Mucosa of stomach (tissue), 1 donor: ENCODE data around the gene EEF1A2.
A peak's percentile ranks its signal among the peaks of the same experiment; 100 is the strongest.

ENCODE experiments used
- H3K27me3 ChIP-seq: one replicate; pipeline ENCODE4 v1.7.0; 2013; ENCODE audit warnings: mild to moderate bottlenecking, low read length; ENCODE audit not compliant: control insufficient read depth, insufficient read depth
- H3K36me3 ChIP-seq: one replicate; pipeline ENCODE4 v1.7.0; 2013; ENCODE audit warnings: low read length; ENCODE audit not compliant: control insufficient read depth, insufficient read depth
- H3K4me1 ChIP-seq: one replicate; pipeline ENCODE4 v1.7.0; 2013; ENCODE audit warnings: mild to moderate bottlenecking, low read length; ENCODE audit not compliant: control insufficient read depth, insufficient read depth
- H3K4me3 ChIP-seq: one replicate; pipeline ENCODE4 v1.7.0; 2013; ENCODE audit warnings: low read length
- H3K9ac ChIP-seq: one replicate; pipeline ENCODE4 v1.7.0; 2013; ENCODE audit warnings: mild to moderate bottlenecking, low read length, moderate library complexity
- H3K9me3 ChIP-seq: one replicate; pipeline ENCODE4 v1.7.0; 2013; ENCODE audit warnings: mild to moderate bottlenecking, low read length, moderate library complexity; ENCODE audit not compliant: control insufficient read depth
- donor health status: Pancreatic carcinoma.

The EEF1A2 gene

GRCh38 chr20:63500151-63500901, 1.4 kb upstream of the EEF1A2 start:
- peaks cover 52% of the 10 kb centered on the region for H3K27me3 ChIP-seq
- peaks cover 9% of the 10 kb centered on the region for H3K4me1 ChIP-seq
- H3K9ac ChIP-seq, result no peak overlapping the region
- H3K36me3 ChIP-seq, result no peaks in the 10 kb centered on the region
- H3K9me3 ChIP-seq, result no peaks in the 10 kb centered on the region
- no peak overlapping the region for H3K4me3 ChIP-seq

- no peaks in the 10 kb centered on the region for H3K36me3 ChIP-seq
- no peak overlapping the region for H3K9ac ChIP-seq
- H3K27me3 ChIP-seq, result peaks cover 50% of the 10 kb centered on the region
- H3K4me1 ChIP-seq, result peaks cover 9% of the 10 kb centered on the region
- no peak overlapping the region for H3K4me3 ChIP-seq
- no peaks in the 10 kb centered on the region for H3K9me3 ChIP-seq
Observed at GRCh38 chr20:63499338-63499969, 571 bp upstream of the EEF1A2 start.

- Histone ChIP-seq H3K4me1 (peaks cover 9% of the 10 kb centered on the region), H3K36me3 (no peaks in the 10 kb centered on the region), H3K27me3 (peaks cover 43% of the 10 kb centered on the region), H3K4me3 (no peak overlapping the region), H3K9ac (no peak overlapping the region), H3K9me3 (no peaks in the 10 kb centered on the region)
Observed at GRCh38 chr20:63497946-63498935, 642 bp downstream of the EEF1A2 start.

- no peaks in the 10 kb centered on the region for H3K36me3 ChIP-seq
- H3K9ac ChIP-seq, result no peak overlapping the region
- H3K27me3 ChIP-seq, result peaks cover 37% of the 10 kb centered on the region
- H3K4me3 ChIP-seq, result no peak overlapping the region
- no peaks in the 10 kb centered on the region for H3K9me3 ChIP-seq
- peaks cover 9% of the 10 kb centered on the region for H3K4me1 ChIP-seq
Observed at GRCh38 chr20:63497138-63497945, 1.5 kb downstream of the EEF1A2 start.

GRCh38 chr20:63496596-63497120, 2.2 kb downstream of the EEF1A2 start:
- peak overlapping the region; percentile 41 for H3K9ac ChIP-seq
- no peak overlapping the region for H3K4me3 ChIP-seq
- peaks cover 32% of the 10 kb centered on the region for H3K27me3 ChIP-seq
- no peaks in the 10 kb centered on the region for H3K36me3 ChIP-seq
- peaks cover 9% of the 10 kb centered on the region for H3K4me1 ChIP-seq
- no peaks in the 10 kb centered on the region for H3K9me3 ChIP-seq

GRCh38 chr20:63495741-63496595, 2.9 kb downstream of the EEF1A2 start:
- Histone ChIP-seq H3K27me3 (peaks cover 32% of the 10 kb centered on the region), H3K4me1 (peaks cover 9% of the 10 kb centered on the region), H3K36me3 (no peaks in the 10 kb centered on the region), H3K9me3 (no peaks in the 10 kb centered on the region), H3K4me3 (no peak overlapping the region), H3K9ac (peak overlapping the region; percentile 41)

GRCh38 chr20:63495167-63495720, 3.6 kb downstream of the EEF1A2 start:
- H3K27me3 ChIP-seq, result peaks cover 30% of the 10 kb centered on the region
- H3K4me3 ChIP-seq, result no peak overlapping the region
- no peaks in the 10 kb centered on the region for H3K9me3 ChIP-seq
- H3K4me1 ChIP-seq, result peaks cover 9% of the 10 kb centered on the region
- H3K36me3 ChIP-seq, result no peaks in the 10 kb centered on the region
- no peak overlapping the region for H3K9ac ChIP-seq

GRCh38 chr20:63494420-63495166, 4.3 kb downstream of the EEF1A2 start:
- H3K9ac ChIP-seq, result no peak overlapping the region
- H3K9me3 ChIP-seq, result no peaks in the 10 kb centered on the region
- no peaks in the 10 kb centered on the region for H3K36me3 ChIP-seq
- H3K4me1 ChIP-seq, result peaks cover 9% of the 10 kb centered on the region
- H3K27me3 ChIP-seq, result peaks cover 27% of the 10 kb centered on the region
- no peak overlapping the region for H3K4me3 ChIP-seq

GRCh38 chr20:63494084-63494419, 4.8 kb downstream of the EEF1A2 start:
- H3K9ac ChIP-seq, result no peak overlapping the region
- peaks cover 9% of the 10 kb centered on the region for H3K4me1 ChIP-seq
- H3K36me3 ChIP-seq, result no peaks in the 10 kb centered on the region
- H3K9me3 ChIP-seq, result no peaks in the 10 kb centered on the region
- no peak overlapping the region for H3K4me3 ChIP-seq
- H3K27me3 ChIP-seq, result peaks cover 24% of the 10 kb centered on the region

GRCh38 chr20:63493563-63494020, 5.3 kb downstream of the EEF1A2 start:
- Histone ChIP-seq H3K9ac (no peak overlapping the region), H3K4me1 (peaks cover 9% of the 10 kb centered on the region), H3K27me3 (peaks cover 24% of the 10 kb centered on the region), H3K4me3 (no peak overlapping the region), H3K36me3 (no peaks in the 10 kb centered on the region), H3K9me3 (no peaks in the 10 kb centered on the region)
